ENCODE results near the gene NCOR1. TPM values are rescaled to one million over a fixed set of nuclear protein-coding genes. Genes with fewer than 3 reads are reported as not detected.
"Not testable (repeated sequence)": the region's sequence is repeated elsewhere in the genome, so short reads cannot be mapped to it uniquely, and the experiment has no call there.

NCOR1 gene
- total RNA-seq, 1 donor from 2014 or later, result 78.1 TPM

DNA sequence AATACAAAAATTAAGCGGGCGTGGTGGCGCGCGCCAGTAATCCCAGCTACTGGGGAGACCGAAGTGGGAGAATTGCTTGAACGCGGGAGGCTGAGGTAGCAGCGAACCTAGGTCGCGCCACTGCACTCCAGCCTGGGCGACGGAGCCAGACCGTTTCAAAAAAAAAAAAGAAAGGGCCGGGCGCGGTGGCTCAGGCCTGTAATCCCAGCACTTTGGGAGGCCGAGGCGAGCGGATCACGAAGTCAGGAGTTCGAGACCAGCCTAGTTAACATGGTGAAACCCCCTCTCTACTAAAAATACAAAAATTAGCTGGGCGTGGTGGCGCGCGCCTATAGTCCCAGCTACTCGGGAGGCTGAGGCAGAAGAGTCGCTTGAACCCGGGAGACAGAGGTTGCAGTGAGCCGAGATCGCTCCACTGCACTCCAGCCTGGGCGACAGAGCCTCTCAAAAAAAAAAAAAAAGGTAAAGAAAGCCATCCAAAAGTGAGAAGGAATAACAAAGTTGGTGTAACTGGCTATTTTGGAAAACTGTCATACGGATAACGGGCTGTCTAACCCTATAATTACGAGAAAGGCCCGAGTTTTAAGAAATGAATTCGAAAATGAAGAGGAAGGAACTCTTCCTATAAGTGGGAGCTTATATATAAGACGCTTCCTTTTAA lies 1.1 kb upstream of the NCOR1 start:
- not testable (repeated sequence) for DNase-seq (ENCODE audit: low spot score)
- intact Hi-C loops (cut with DNase I), result loop anchor here (5.0 kb wide), 1 partner anchor 71 kb away; no protein-coding TSS in a partner anchor

GRCh38 chr17:16215965-16216316 lies 607 bp upstream of the NCOR1 start:
- intact Hi-C loops (cut with DNase I), result loop anchor here (5.0 kb wide), 1 partner anchor 71 kb away; no protein-coding TSS in a partner anchor

GRCh38 chr17:16215002-16215272 lies 397 bp downstream of the NCOR1 start:
- intact Hi-C loops (cut with DNase I), result loop anchor here (5.0 kb wide), 1 partner anchor 72 kb away; no protein-coding TSS in a partner anchor
- peak; percentile 82 for DNase-seq (ENCODE audit: low spot score)

More at GRCh38 chr17:16215965-16216316, 607 bp upstream of the NCOR1 start:
- DNase-seq (ENCODE audit: low spot score), result peak; percentile 76

GRCh38 chr17:16214190-16215001 lies 938 bp downstream of the NCOR1 start:
- no peak for DNase-seq (ENCODE audit: low spot score)
- intact Hi-C loops (cut with DNase I), result loop anchor here (5.0 kb wide), 1 partner anchor 73 kb away; no protein-coding TSS in a partner anchor

GRCh38 chr17:16212793-16213192 lies 2.5 kb downstream of the NCOR1 start:
- no peak for DNase-seq (ENCODE audit: low spot score)

DNA sequence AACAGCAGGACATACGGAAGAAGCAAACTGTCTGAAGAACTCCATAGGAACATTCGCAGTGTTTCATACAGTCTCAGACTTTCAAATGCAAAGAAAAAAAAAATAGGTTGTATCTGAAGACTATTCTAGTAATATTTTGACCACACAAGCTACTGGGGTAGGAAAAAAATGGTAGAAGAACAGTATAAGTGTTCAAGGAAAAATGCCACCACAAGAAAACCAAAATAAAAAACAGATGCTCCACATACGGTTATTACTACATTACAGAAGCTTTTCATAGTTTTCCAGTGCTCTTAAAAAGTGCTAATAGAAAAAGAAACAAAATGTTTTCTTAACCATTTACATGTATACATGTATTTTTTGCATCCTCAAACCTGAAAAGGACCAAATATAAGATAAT lies 3.7 kb downstream of the NCOR1 start:
- intact Hi-C loops (cut with DNase I), result no loop called here
- DNase-seq (ENCODE audit: low spot score), result no peak

More at GRCh38 chr17:16212793-16213192, 2.5 kb downstream of the NCOR1 start:
- intact Hi-C loops (cut with DNase I), result no loop called here

GRCh38 chr17:16204763-16205162 lies 10.6 kb downstream of the NCOR1 start:
- DNase-seq (ENCODE audit: low spot score); intact Hi-C loops (cut with DNase I): not testable (repeated sequence)

GRCh38 chr17:16202554-16203500 lies 12.5 kb downstream of the NCOR1 start:
- intact Hi-C loops (cut with DNase I); DNase-seq (ENCODE audit: low spot score): not testable (repeated sequence)

- DNase-seq (ENCODE audit: low spot score); intact Hi-C loops (cut with DNase I): not testable (repeated sequence)
Observed at GRCh38 chr17:16201693-16202131, 13.6 kb downstream of the NCOR1 start.

- intact Hi-C loops (cut with DNase I), result no loop called here
Observed at GRCh38 chr17:16199093-16199492, 16.2 kb downstream of the NCOR1 start.

GRCh38 chr17:16197276-16197675 lies 18.1 kb downstream of the NCOR1 start:
- intact Hi-C loops (cut with DNase I), result no loop called here
- DNase-seq (ENCODE audit: low spot score), result no peak

More at GRCh38 chr17:16199093-16199492, 16.2 kb downstream of the NCOR1 start:
- DNase-seq (ENCODE audit: low spot score), result no peak

GRCh38 chr17:16194307-16194835 lies 21.0 kb downstream of the NCOR1 start:
- intact Hi-C loops (cut with DNase I); DNase-seq (ENCODE audit: low spot score): not testable (repeated sequence)

GRCh38 chr17:16191604-16192003 lies 23.7 kb downstream of the NCOR1 start:
- intact Hi-C loops (cut with DNase I), result no loop called here
- DNase-seq (ENCODE audit: low spot score), result no peak

- intact Hi-C loops (cut with DNase I), result no loop called here
- DNase-seq (ENCODE audit: low spot score), result no peak
Observed at GRCh38 chr17:16190703-16191360, 24.5 kb downstream of the NCOR1 start.

GRCh38 chr17:16189791-16190348 lies 25.5 kb downstream of the NCOR1 start:
- no peak for DNase-seq (ENCODE audit: low spot score)
- intact Hi-C loops (cut with DNase I), result no loop called here

GRCh38 chr17:16187642-16188041 lies 27.7 kb downstream of the NCOR1 start:
- intact Hi-C loops (cut with DNase I), result no loop called here
- no peak for DNase-seq (ENCODE audit: low spot score)

- intact Hi-C loops (cut with DNase I), result no loop called here
- no peak for DNase-seq (ENCODE audit: low spot score)
Observed at GRCh38 chr17:16181581-16181980, 33.8 kb downstream of the NCOR1 start.

GRCh38 chr17:16178836-16179235 lies 36.5 kb downstream of the NCOR1 start:
- DNase-seq (ENCODE audit: low spot score), result no peak
- intact Hi-C loops (cut with DNase I), result no loop called here

- intact Hi-C loops (cut with DNase I), result no loop called here
Observed at GRCh38 chr17:16171613-16172012, 43.7 kb downstream of the NCOR1 start.

More at GRCh38 chr17:16171613-16172012, 43.7 kb downstream of the NCOR1 start:
- DNase-seq (ENCODE audit: low spot score), result no peak
